Uterus (tissue), 2 donors: ENCODE measurements around the gene ID2.

Experiments used
- POLR2A ChIP-seq, 2 donors: fragments of 450-650 bp; IDR thresholded peaks; one replicate each; pipeline ENCODE4 v1.6.1; 2016; ENCODE audit warnings: antibody characterized with exemption in 2 of 2, mild to moderate bottlenecking in 1 of 2, moderate library complexity in 1 of 2
- TF ChIP-seq, protein P1 (sequence below), 4 experiments: fragments of 200-600 bp in 2 of 4; fragments of 450-650 bp in 2 of 4; sonication (generic) in 2 of 4; IDR thresholded peaks; one replicate each; pipeline ENCODE4 v1.5.1; 2016 to 2019; ENCODE audit warnings: antibody characterized with exemption in 4 of 4, mild to moderate bottlenecking in 2 of 4, moderate library complexity in 1 of 4

DNA sequence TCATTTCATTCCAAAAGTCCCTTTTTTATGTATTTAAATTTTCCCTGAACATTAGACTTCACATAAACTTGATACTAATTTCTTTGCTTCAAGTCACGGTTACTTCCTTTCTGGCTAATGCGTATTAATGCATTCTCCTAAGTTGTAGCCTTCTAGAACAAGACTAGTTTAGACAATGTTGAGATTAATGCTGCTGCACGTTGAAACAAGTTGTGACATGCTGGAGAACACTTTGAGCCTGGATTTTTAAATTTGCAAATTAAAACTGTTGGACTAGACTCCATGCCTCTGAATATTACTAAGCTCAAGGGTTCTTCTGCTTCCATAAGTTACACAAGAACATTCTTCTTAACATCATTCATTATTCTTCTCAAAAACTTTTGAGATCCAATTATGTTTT is 29.1 kb downstream of the ID2 start:
- no peak for TF ChIP-seq POLR2A (IDR thresholded peaks at IDR 0.05)
- TF ChIP-seq, protein P1, sequence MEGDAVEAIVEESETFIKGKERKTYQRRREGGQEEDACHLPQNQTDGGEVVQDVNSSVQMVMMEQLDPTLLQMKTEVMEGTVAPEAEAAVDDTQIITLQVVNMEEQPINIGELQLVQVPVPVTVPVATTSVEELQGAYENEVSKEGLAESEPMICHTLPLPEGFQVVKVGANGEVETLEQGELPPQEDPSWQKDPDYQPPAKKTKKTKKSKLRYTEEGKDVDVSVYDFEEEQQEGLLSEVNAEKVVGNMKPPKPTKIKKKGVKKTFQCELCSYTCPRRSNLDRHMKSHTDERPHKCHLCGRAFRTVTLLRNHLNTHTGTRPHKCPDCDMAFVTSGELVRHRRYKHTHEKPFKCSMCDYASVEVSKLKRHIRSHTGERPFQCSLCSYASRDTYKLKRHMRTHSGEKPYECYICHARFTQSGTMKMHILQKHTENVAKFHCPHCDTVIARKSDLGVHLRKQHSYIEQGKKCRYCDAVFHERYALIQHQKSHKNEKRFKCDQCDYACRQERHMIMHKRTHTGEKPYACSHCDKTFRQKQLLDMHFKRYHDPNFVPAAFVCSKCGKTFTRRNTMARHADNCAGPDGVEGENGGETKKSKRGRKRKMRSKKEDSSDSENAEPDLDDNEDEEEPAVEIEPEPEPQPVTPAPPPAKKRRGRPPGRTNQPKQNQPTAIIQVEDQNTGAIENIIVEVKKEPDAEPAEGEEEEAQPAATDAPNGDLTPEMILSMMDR (IDR thresholded peaks at IDR 0.05): no peak
